OCI-LY3 (cell line): ENCODE results near the gene NKAIN2.

Experiments used
- CTCF ChIP-seq: fragments of 200-600, 300-600 bp; sonication (generic); IDR thresholded peaks from 2 replicates; pipeline ENCODE4 v1.5.1; 2014; ENCODE audit warnings: antibody characterized with exemption, low read length, low read depth
- EZH2phosphoT487 ChIP-seq: fragments of 200-600 bp; shearing (Covaris generic); IDR thresholded peaks from 2 replicates; pipeline ENCODE4 v1.6.1; 2018; ENCODE audit warnings: antibody characterized with exemption, mixed run types, low read depth

DNA sequence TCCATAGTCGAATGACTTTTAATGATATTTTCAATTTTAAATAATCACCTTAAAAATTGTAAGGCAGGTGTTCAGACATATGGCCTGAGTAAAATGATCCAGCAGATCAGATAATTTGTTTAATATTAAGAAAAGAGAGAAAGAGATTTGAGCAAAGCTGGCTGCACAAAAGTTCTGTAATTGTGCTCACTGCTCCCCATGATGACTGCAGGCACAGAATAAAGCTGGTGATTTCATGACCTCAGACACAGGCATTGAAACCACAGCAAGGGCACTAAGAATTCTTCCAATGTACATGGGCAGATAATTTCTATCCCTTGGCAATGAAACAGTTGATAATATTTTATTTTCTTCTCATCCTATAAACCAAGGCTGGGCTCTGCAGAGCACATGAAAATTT is 553.1 kb downstream of the NKAIN2 start:
- no peak for TF ChIP-seq EZH2phosphoT487
- no peak for TF ChIP-seq CTCF
